Occipital lobe (tissue), 2 donors: ENCODE results near the gene ILK. TPM values are rescaled to one million over a fixed set of nuclear protein-coding genes. Genes with fewer than 3 reads are reported as not detected.

Experiments
- DNase-seq: peaks from one replicate; lab custom pipeline; 2025; lab: John Stamatoyannopoulos, UW
- total RNA-seq: library from RNA; depleted of rRNA; stranded (reverse); fragments of >200 nt; gene quantifications from one replicate; pipeline ENCODE4 v1.2.3, GENCODE V29; 2014

ILK gene
- total RNA-seq, 1 donor from 2014 or later: 44.9 TPM

DNA sequence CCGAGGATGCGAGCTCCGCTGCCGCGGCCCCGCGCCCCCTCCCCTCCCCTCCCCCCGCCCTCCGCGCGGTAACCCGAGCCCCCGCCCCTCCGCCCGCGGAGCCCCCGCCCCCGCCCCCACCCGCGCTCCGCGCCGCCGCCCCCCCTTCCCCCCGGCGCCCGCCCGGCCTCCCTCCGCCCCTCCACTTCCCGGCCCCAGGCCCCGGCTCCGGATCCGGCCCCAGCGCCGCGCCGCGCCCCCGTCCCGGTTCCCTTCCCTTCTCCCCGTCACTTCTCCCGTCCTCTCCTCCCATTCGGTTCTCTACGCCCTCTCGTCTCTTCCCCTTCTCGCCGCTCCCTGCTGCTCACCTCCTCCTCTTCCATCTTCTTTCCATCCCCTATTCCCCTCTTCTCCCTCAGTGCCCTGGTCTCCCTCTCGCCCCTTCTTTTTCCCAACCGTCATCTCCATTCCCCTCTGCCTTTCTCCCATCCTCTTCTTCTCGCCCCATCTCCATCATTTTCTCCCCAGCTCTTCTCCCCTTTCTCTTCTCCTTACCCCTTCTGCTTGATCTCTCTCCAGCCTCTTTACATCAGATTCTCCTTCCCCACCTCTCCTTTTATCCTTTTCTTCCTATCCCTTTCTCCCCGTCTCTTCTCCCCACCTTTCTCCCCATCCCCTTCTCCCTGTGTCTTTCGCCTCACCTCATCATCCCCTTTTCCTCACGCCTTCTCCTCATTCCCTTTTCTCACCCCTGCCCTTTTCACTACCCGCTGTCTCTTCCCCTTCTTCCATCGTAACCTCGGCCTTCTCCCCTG is 52.4 kb downstream of the ILK start, which contains the start of gene DCHS1:
TSS of gene DCHS1 (minus strand) at position 20 of the 794 bp plus-strand sequence. CDS start 14,196 bp downstream, outside the sequence.
- no peak for DNase-seq

- no peak for DNase-seq
Measured at GRCh38 chr11:6656584-6656915, 53.0 kb downstream of the ILK start.

DNA sequence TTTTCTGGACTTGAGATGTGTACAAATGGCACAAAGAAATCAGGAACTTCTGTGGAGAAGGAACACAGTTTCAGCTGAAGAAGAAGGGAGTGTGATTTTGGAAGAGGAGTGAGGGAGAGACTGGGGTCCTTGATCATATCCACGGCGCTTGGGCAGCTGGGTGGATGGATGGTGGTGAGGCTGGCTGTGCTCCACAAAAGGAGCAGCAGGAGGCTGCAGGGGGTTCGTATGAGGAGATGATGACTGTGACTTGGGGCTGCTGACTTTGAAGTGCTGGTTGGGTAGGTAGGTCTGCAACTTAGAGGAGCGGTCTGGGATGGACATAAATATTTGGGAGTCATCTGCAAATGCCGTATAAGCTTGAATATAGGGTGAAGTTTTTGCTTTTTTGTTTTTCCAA is 53.4 kb downstream of the ILK start:
- no peak for DNase-seq

DNA sequence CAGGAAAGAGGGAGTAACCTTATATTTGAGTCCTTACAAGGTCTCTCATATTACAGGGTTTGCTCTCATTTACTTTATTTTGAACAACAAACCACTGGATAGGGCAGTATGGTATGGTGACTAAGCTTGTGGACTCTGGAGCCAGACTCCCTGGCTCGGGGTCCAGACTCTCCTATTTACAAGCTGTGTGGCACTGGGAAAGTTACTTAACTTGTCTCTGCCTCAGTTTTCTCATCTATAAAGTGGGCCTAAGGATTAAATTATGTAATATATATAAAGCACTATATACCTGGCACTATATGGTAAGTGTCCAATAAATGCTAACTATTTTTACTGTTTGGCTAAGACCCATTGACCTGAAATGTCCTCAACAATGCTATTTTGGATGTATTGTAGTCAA is 53.8 kb downstream of the ILK start:
- DNase-seq: no peak

DNA sequence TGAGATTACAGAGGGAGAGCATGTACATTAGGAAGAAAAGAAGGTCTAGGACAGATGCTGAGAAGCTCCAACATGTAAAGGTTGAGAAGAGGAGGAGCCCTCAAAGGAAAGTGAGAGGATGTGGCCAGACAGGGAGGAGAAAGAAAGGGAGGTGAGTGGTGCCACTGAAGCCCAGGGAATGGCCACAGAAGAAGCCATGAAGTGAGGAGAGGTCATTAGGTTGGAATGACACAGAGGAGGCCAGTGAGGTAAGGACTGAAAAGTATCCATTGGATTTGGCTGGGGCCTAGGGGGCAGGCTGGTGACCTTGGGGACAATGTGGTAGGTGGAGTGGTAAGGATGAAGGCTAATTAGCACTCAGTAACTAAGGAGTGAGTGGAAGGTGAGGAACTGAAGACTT is 55.1 kb downstream of the ILK start:
- no peak for DNase-seq

Other genes with a start within 250 kb of the ILK start
- gene SMPD1, start 213.3 kb upstream of the ILK start, total RNA-seq: 8.1 TPM
- 266 TPM for gene APBB1, start 184.7 kb upstream of the ILK start, total RNA-seq
- 2.3 TPM for gene HPX, start 162.8 kb upstream of the ILK start, total RNA-seq
- 65.4 TPM for gene TRIM3, start 129.8 kb upstream of the ILK start, total RNA-seq
- gene ARFIP2, start 122.4 kb upstream of the ILK start, total RNA-seq: 25.3 TPM
- gene TIMM10B, start 122.3 kb upstream of the ILK start, total RNA-seq: 26.7 TPM
- gene DNHD1, start 106.5 kb upstream of the ILK start, total RNA-seq: 3.4 TPM
- gene RRP8, start 158 bp upstream of the ILK start, total RNA-seq: 17.5 TPM
- 15.3 TPM for gene TAF10, start 8.4 kb downstream of the ILK start, total RNA-seq
- 7.3 TPM for gene TPP1, start 15.6 kb downstream of the ILK start, total RNA-seq
- 49.9 TPM for gene DCHS1, start 52.0 kb downstream of the ILK start, total RNA-seq
- 22.3 TPM for gene MRPL17, start 79.6 kb downstream of the ILK start, total RNA-seq
- gene OR2AG2, start 168.2 kb downstream of the ILK start, total RNA-seq: 0.47 TPM
- gene OR2AG1, start 179.2 kb downstream of the ILK start, total RNA-seq: not detected
- gene OR6A2, start 195.9 kb downstream of the ILK start, total RNA-seq: 0.47 TPM
- gene OR10A5, start 241.9 kb downstream of the ILK start, total RNA-seq: not detected